Lower leg skin (tissue), 3 donors: Measurements from ENCODE around the gene LGMN.

Source experiments
- POLR2A ChIP-seq, 2 donors: fragments of 450-650 bp; IDR thresholded peaks; one replicate each; pipeline ENCODE4 v1.6.1; 2016 to 2017; ENCODE audit warnings: antibody characterized with exemption in 2 of 2, mild to moderate bottlenecking in 1 of 2, moderate library complexity in 1 of 2
- TF ChIP-seq, protein P1 (sequence below), 3 donors: fragments of 450-650 bp; IDR thresholded peaks; one replicate each; pipeline ENCODE4 v1.5.1; 2016; ENCODE audit warnings: antibody characterized with exemption in 3 of 3, mild to moderate bottlenecking in 3 of 3, moderate library complexity in 2 of 3

DNA sequence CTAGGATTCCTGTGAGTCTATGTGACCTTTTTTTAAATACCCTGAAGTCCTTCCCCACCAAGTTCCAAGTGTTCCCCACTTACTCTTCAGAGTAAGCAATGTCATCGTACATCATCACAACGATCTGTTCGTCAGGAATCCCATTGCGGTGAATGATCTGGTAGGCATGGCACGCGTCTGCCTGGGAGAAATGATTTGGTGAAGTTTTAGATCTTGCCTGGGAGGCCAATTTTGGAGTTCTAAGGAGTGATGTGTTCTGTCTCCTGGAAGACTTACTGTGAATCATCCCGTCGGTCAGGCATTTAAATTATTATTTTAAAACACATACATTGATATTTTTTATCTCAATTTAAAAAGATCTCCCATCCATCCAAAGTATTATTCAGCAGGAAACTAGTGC, 29.8 kb downstream of the LGMN start:
- no peak for TF ChIP-seq POLR2A (IDR thresholded peaks at IDR 0.05)
- TF ChIP-seq, protein P1, sequence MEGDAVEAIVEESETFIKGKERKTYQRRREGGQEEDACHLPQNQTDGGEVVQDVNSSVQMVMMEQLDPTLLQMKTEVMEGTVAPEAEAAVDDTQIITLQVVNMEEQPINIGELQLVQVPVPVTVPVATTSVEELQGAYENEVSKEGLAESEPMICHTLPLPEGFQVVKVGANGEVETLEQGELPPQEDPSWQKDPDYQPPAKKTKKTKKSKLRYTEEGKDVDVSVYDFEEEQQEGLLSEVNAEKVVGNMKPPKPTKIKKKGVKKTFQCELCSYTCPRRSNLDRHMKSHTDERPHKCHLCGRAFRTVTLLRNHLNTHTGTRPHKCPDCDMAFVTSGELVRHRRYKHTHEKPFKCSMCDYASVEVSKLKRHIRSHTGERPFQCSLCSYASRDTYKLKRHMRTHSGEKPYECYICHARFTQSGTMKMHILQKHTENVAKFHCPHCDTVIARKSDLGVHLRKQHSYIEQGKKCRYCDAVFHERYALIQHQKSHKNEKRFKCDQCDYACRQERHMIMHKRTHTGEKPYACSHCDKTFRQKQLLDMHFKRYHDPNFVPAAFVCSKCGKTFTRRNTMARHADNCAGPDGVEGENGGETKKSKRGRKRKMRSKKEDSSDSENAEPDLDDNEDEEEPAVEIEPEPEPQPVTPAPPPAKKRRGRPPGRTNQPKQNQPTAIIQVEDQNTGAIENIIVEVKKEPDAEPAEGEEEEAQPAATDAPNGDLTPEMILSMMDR (IDR thresholded peaks at IDR 0.05): no peak
